DMS53 (cell line): Measurements from ENCODE around the gene CA11.
A peak's percentile ranks its signal among the peaks of the same experiment; 100 is the strongest.

Experiments used
- DNase-seq: peaks from one replicate; lab custom pipeline; 2025; lab: John Stamatoyannopoulos, UW

CA11 gene

DNA sequence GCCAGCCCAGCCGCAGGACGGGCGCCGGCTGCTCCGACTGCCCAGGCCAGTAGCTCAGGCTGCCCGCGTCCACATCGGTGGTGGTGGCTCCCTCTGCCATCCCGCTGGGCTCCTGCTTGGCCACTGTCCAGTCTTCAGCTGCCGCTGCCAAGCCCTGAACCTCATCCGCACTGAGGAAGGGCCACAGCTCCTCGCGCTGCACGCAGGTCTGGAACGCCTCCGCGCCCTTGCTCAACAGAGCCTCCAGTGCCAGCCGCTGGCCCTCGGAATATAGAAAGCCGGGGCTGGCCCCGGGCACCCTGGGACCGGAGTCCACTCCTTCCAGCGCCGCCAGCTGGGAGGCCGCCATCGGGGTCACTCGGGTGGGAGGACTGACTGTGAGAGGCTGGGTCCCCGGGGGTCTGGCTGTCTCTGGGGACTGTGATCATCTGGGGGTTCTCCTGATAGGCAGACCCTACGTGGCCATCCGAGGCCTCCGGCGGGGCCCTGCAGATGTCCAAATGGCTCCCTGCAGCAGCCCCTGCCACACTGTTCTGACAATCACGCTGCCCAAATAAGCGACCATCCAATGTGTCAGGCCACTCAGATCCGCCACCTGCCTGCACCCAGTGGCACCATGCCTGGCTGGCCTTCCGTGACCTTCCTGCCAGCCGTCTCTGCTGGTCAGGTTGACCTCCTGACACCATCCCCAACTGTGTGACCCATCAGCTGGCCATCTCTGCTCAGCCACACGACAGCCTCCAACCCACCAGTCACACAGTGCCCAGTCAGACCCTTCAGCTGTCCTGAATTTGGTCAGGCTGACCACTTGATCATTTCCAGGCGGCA, 32.7 kb downstream of the CA11 start:
- no peak for DNase-seq

DNA sequence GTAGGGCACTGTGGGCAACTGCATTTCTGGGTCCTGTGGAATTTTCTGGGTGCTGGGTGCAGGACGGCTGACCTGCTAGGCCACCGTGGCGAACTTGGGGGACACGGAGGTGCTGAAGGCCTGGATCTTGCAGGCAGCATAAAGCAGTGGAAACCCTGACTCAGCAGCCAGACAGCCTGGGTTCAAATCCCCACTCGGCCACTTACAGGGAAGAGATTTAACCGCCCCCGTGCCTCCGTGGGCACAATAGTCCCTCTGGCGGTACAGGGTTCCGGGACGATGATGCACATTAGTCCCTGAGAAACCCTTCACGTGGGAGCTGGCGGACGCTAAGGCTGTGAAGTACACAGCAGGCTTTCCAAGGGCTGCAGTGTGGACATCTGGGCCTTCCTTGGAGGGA, 34.1 kb downstream of the CA11 start:
- DNase-seq: no peak

DNA sequence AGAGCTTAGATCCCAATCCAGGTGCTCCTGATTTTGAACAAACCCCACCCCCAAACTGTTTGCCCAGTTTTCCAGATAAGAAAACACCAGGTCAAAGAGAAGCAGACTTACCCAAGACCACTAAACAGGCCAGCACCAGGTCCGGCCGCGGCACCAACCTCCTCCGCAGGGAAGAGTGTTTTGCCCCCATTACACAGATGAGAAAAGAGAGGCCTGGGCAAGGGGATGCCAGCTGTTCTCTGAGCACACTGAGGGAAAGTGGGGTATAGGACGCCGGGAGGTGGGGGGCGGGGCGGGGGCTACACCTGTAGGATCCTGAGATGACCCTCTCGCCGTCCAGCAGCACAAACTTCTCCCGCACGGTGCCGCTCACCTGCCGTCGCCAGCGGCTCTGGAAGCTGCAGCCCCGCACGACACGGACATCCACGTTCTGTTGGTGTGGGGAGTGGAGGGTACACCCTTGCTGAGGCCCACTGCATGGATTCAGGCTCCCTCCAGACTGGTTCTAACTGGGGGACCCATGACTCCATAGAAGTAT, 36.3 kb downstream of the CA11 start:
- no peak for DNase-seq

DNA sequence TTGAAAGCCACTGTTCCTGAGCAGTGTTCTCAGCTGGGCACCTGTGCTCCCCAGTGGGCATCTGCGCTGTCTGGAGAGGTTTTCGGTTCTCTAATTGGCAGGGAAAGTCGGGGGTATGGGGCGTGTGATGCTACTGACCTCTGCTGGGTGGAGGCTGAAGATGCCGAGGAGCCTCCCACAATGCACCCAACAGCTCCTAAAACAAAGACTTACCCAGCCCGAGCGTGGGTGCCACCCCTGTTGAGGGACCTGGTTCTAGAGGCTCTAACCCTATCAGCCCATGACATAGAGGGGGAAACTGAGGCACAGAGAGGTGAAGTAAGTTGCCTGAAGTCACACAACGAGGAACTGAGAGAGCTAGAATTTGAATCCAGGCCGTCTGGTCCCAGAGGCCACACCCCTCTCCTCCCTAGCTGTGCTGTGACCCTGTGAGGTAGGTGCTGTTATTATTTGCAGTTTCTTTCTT, 37.2 kb downstream of the CA11 start:
- peak; percentile 82 for DNase-seq

DNA sequence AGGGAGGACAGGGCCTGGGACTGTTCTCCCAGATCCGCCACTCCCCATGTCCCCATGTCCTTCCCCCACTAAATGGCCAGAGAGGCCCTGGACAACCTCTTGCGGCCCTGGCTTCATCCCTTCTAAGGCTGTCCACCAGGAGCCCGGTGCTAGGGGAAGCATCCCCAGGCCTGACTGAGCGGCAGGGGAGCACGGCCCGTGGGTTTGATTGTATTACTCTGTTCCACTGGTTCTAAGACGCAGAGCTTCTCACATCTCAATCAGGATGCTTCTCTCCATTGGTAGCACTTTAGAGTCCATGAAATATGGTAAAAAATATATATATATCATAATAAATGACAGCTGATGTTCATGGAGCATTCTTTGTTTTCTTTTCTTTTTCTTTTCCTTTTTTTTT, 38.6 kb downstream of the CA11 start:
- DNase-seq: no peak

DNA sequence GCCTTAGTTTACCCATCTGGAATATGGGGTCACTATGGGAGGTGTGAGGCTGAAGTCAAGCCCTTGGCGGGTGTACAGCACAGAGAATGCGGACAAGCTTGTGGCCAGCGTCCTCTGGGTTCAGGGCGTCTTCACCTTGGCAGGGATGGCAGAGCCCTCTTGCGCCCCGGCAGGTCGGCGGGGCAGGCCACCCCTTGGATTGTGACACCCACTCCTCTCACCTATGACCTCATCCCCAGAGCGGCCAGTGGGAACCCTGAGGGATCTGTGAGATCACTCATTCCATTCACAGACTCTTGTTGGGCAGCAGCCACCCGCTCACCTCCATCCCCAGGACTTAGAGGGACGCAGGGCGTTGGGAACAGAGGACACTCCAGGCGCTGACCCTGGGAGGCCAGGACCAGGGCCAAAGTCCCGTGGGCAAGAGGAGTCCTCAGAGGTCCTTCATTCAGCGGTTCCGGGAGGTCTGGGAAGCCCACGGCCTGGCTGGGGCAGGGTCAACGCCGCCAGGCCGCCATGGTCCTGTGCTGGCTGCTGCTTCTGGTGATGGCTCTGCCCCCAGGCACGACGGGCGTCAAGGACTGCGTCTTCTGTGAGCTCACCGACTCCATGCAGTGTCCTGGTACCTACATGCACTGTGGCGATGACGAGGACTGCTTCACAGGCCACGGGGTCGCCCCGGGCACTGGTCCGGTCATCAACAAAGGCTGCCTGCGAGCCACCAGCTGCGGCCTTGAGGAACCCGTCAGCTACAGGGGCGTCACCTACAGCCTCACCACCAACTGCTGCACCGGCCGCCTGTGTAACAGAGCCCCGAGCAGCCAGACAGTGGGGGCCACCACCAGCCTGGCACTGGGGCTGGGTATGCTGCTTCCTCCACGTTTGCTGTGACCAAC, 39.3 kb downstream of the CA11 start, which contains the start of gene SPACA4:
Gene SPACA4 (plus strand): TSS at position 280 of the 896 bp plus-strand sequence. CDS start 237 bp downstream, at position 517.
- DNase-seq: no peak

DNA sequence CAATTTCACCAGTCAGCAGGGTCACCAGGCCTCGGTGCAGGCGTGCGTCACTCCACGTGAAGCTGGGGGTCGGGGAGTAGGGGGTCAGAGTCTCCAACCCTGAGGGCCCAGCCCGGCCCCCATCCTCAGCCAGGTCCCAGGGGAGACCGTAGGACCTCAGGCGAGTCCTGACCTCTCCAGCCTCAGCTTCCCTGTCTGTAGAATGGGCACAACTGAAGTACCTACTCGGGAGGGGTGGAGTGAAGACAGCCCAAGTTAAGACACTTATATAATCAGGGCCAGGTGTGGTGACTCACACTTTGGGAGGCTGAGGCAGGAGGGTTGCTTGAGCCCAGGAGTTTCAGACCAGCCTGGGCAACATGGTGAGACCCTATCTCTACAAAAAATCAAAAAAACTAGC, 42.1 kb downstream of the CA11 start:
- DNase-seq: no peak

DNA sequence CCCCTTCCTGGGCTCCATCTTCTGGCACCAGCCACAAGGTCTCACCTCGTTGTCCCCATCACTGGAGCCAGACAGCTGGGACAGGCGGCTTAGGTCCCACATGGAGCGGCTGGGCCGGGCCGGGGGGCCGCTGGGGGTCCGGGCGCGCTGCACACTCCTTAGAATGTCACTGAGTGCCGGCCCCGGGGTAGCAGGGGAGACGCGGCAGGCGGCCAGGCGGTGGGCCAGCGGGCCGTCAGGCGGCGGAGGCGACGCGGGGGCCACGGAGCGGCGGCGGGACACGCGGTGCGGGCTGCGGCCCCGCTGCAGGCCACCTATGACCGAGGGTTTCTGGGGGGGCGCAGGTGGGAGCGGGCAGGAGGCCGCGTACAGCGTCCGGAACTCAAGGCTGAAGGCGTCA, 42.5 kb downstream of the CA11 start:
- DNase-seq: no peak

DNA sequence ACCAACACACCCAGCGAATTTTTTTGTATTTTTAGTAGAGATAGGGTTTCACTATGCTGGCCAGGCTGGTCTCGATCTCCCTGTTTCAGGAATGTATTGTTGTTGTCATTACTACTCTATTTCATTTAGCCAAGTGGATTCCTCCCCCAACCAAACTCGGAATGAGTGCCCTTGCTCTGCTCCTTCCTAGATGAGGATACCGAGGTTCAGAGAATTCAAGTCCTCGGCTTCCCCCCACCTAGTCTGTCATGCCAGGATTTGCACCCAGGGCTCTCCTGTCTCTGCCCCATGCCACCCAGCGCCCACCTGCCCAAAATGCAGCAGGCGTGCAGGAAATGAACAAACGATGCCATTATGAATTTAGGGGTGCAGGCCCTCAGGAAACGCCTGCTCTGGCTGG, 43.0 kb downstream of the CA11 start:
- DNase-seq: peak; percentile 53

DNA sequence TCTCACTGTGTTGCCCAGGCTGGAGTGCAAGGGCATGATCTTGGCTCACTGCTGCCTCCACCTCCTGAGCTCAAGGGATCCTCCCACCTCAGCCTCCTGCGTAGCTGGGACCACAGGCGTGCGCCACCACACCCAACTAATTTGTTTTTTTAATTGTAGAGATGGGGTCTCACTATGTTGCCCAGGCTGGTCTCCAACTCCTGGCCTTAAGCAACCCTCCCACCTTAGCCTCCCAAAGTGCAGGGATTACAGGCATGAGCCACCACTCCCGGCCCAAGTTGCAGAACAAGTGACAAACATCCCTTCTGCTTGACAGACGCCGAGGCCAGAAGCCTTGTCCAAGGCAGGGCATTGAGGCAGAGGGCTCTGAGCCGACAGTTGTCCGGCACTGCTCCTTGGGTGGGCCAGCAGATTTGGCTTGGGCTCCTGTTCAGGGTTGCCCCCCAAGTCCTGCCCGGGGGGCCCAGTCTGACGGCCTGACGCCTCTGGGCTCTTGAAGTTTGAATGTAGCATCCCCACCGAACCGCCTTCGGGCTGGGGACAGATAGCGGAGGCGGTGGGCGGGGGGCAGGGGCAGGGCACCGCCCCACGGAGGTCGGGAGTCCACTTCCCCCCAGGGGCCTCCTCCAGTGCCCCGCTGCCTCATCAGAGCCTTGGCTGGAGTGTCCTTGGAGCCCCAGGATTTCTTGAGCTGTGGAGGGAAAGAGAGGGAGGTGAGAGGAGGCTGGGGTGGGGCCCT, 45.1 kb downstream of the CA11 start:
- no peak for DNase-seq

DNA sequence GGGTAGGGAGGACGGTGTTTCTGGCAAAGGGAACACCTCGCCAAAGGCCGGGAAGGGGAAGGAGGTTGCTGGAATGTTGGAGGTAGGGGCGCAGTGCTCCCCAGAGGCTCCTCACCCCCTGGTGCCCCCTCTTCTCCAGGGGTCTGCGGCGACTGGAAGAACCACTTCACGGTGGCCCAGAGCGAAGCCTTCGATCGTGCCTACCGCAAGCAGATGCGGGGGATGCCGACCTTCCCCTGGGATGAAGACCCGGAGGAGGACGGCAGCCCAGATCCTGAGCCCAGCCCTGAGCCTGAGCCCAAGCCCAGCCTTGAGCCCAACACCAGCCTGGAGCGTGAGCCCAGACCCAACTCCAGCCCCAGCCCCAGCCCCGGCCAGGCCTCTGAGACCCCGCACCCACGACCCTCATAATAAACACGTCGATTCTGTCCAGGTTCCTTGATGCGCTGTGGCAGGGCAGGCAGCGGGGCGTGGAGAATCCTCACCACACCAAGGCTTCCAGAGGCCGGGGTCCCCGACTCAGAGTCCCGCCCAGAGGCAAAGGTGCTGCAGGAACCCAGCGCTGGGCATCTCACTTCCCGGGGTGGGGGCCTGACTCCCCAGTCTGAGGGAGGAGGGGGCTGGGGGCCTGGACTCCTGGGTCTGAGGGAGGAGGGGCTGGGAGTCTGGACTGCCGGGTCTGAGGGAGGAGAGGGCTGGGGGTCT, 46.8 kb downstream of the CA11 start:
- no peak for DNase-seq

DNA sequence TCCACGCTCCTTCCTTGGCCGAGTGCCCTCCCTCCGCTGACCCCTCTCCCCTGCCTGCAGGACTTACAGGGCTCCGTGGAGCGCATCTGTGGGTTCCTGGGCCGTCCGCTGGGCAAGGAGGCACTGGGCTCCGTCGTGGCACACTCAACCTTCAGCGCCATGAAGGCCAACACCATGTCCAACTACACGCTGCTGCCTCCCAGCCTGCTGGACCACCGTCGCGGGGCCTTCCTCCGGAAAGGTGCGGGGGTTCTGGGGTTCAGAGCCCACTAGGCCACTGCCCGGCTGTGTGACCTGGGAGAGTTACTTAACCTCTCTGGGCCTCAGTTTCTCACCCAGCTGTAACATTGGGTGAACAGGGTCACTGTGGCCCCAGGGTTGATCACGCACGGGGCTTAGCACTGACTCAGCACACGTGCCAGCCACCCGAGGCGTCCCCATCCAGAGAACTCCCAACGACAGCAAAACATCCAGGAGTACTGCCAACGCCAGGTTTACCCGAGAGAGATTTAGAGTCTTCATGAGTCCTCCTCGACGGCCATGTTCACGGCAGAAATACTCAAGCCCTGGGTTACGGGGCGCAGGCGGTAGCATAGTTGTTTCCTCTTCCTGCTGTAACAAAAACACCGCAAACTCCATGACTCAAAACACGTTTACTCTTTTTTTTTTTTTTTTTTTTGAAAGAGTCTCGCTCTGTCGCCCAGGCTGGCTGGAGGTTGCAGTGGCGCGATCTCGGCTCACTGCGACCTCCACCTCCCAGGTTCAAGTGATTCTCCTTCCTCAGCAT, 49.1 kb downstream of the CA11 start:
- peak; percentile 46 for DNase-seq

DNA sequence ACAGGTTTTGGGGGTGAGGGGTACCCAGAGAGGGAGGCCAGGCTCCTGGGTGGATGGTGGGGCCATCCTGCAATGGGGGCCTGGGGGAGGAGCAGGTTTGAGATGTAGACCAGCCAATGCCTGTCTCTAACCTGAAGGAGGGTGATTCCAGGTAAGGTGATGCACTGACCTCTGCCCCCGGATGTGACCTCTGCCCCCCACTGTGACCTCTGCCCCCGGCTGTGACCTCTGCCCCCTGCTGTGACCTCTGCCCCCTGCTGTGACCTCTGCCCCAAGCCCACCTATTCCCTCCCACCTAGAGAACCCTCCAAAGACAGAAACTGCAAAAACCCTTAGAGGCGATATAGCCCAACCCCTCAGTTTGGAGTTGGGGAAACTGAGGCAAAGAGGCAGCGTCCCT, 49.8 kb downstream of the CA11 start:
- DNase-seq: no peak

DNA sequence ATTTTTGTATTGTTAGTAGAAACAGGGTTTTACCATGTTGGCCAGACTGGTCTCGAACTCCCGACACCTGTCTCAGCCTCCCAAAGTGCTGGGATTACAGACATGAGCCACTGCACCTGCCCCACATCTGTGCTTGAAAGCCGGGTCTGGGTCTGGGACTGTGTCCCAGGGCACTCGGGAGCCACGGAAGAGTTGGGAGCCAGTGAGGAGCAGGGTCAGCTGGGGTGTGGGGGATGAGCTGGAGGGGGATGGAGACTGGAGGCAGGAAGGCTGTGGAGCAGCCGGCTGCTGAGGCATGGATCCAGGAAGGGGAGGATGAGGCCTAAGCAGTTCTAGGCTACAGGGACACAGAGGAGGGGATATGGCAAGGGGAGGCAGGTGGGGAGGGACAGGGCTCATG, 50.2 kb downstream of the CA11 start:
- no peak for DNase-seq

DNA sequence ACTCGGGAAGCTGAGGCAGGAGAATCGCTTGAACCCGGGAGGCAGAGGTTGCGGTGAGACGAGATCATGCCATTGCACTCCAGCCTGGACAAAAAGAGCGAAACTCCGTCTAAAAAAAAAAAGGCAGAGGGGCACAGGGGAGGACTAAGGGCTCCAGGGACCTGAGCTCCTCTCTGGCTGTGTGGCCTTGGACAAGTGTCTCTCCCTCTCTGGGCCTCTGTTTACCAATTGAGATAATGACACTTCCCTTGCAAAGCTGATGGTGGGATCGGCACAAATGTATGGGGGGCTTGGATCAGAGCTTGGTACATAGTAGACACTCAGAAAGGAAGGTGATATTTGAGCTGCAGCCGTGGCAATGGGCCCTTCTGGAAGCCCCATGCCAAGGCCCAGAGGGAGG, 50.8 kb downstream of the CA11 start:
- no peak for DNase-seq

DNA sequence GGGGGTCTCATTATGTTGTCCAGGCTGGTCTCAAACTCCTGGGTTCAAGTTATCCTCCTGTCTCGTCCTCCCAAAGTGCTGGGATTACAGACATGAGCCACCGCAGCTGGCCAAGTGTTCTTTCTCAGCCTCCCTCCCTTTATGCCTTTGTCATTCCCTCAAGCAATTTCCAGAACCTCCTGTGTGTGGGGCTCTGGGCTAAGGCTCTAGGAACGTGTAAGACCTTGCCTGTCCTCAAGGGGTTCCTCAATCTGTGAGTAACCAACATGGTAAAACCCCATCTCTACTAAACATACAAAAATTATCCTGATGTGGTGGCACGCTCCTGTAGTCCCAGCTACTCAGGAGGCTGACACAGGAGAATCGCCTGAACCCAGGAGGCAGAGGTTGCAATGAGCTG, 55.0 kb downstream of the CA11 start:
- DNase-seq: peak; percentile 38

DNA sequence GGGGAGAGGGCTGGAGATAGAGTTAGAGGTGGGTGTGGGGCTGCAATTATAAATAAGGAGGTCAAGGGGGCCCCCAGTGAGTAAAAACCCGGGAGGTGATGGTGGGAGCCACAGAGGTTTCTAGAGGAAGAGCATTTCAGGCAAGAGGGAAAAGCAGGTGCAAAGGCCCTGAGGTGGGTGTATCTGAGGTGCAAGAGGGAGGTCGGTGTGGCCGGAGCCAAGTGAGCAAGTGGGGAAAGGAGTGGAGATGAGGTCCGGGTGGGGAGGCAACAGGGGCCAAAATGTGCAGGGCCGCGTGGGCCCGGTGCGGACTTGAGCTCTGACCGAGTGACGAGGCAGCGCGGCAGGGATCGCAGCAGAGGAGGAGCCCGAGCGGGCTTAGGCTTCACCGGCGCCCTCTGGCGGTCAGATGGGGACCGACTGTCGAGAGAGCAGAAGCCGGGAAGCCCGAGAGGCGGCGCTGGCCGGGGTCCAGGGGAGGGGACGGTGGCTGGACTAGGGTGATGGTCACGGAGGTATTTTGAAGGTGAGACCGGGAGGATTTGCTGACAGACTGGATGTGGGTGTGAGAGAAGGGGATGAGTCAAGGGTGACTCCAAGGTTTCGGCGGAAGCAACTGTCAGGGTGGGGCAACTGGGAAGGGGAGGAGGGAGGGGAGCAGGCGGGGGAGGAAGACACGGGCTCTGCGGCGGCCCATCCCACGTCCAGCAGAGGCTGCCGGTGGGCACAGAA, 57.2 kb downstream of the CA11 start:
- peak; percentile 96 for DNase-seq
